Karpas-422 (cell line): ENCODE measurements around the gene ACTR8. TPM values are rescaled to one million over a fixed set of nuclear protein-coding genes. Genes with fewer than 3 reads are reported as not detected.
A peak's percentile ranks its signal among the peaks of the same experiment; 100 is the strongest.

Experiments used
- DNase-seq: peaks from one replicate; pipeline ENCODE4 v3.0.0-alpha.2; 2015
- H2AFZ ChIP-seq: fragments of 200-600 bp; sonication (generic); 2 replicates; pipeline ENCODE4 v1.6.1; 2014; ENCODE audit warnings: antibody characterized with exemption, low read length, mixed read lengths
- H3K27ac ChIP-seq: fragments of 200-600 bp; sonication (generic); 2 replicates; pipeline ENCODE4 v1.5.1; 2014; ENCODE audit warnings: mild to moderate bottlenecking, low read length, moderate library complexity
- H3K27me3 ChIP-seq: fragments of 200-600 bp; sonication (generic); 2 replicates; pipeline ENCODE4 v1.6.1; 2014; ENCODE audit warnings: low read length, mixed read lengths
- H3K36me3 ChIP-seq: fragments of 200-600 bp; sonication (generic); 2 replicates; pipeline ENCODE4 v1.6.1; 2014; ENCODE audit warnings: low read length, mixed read lengths; ENCODE audit not compliant: insufficient read depth
- H3K4me1 ChIP-seq: fragments of 200-600 bp; sonication (generic); 2 replicates; pipeline ENCODE4 v1.6.1; 2014; ENCODE audit warnings: mild to moderate bottlenecking, low read length, mixed read lengths
- H3K4me2 ChIP-seq: fragments of 200-600 bp; sonication (generic); 2 replicates; pipeline ENCODE4 v1.6.1; 2014; ENCODE audit warnings: low read length, low read depth, mild to moderate bottlenecking; ENCODE audit not compliant: poor library complexity, severe bottlenecking
- H3K4me3 ChIP-seq: fragments of 200-600 bp; sonication (generic); 2 replicates; pipeline ENCODE4 v1.5.1; 2014; ENCODE audit warnings: mild to moderate bottlenecking, antibody characterized with exemption, low read length, mixed read lengths
- H3K79me2 ChIP-seq: fragments of 200-600 bp; sonication (generic); 2 replicates; pipeline ENCODE4 v1.6.1; 2014; ENCODE audit warnings: mild to moderate bottlenecking, low read length, mixed read lengths
- H3K9ac ChIP-seq: fragments of 200-600 bp; sonication (generic); 2 replicates; pipeline ENCODE4 v1.6.0; 2014; ENCODE audit warnings: low read length
- H3K9me2 ChIP-seq: fragments of 200-600 bp; sonication (generic), shearing (Covaris generic); replicated peaks from 2 replicates; pipeline ENCODE4 v1.6.0; 2014; ENCODE audit warnings: mild to moderate bottlenecking, low read length, moderate library complexity; ENCODE audit not compliant: insufficient read depth
- H3K9me3 ChIP-seq: fragments of 300-700, 200-600 bp; sonication (generic); 2 replicates; pipeline ENCODE4 v1.6.1; 2014; ENCODE audit warnings: low read length, mixed read lengths
- H4K20me1 ChIP-seq: fragments of 200-600 bp; sonication (generic); 2 replicates; pipeline ENCODE4 v1.6.1; 2014; ENCODE audit warnings: mild to moderate bottlenecking, antibody characterized with exemption, low read length, low read depth; ENCODE audit not compliant: insufficient read depth
- total RNA-seq: library from RNA; depleted of rRNA; stranded (reverse); fragments of >200 nt; shearing (Covaris generic); gene quantifications from 2 replicates; pipeline ENCODE4 v1.2.3, GENCODE V29; 2014; ENCODE audit warnings: low replicate concordance

Gene ACTR8
- total RNA-seq, 1 experiment from 2014 or later, result 22.0 TPM

- H3K27ac ChIP-seq, result no peak overlapping the region
- peaks cover 18% of the 10 kb centered on the region for H3K4me1 ChIP-seq
- peaks cover 14% of the 10 kb centered on the region; the same call in 1 of the 2 replicates for H3K36me3 ChIP-seq
Observed at GRCh38 chr3:53859178-53859577, 22.8 kb downstream of the ACTR8 start.

GRCh38 chr3:53858096-53858741, 23.7 kb downstream of the ACTR8 start:
- no peaks in the 10 kb centered on the region for H3K27me3 ChIP-seq

More at GRCh38 chr3:53859178-53859577, 22.8 kb downstream of the ACTR8 start:
- no peaks in the 10 kb centered on the region for H3K9me2 ChIP-seq
- H3K79me2 ChIP-seq, result no peaks in the 10 kb centered on the region
- no peak overlapping the region for H3K4me2 ChIP-seq
- H2AFZ ChIP-seq, result no peak overlapping the region
- H3K9me3 ChIP-seq, result no peaks in the 10 kb centered on the region
- no peaks in the 10 kb centered on the region for H4K20me1 ChIP-seq
- H3K4me3 ChIP-seq, result no peak overlapping the region
- H3K27me3 ChIP-seq, result no peaks in the 10 kb centered on the region
- H3K9ac ChIP-seq, result no peak overlapping the region
- no peak for DNase-seq

GRCh38 chr3:53856964-53857363, 25.0 kb downstream of the ACTR8 start:
- Histone ChIP-seq H3K36me3 (0 out of 2 replicates have a peak, but pooled peaks cover 5% of the 10 kb centered on the region), H3K4me2 (no peak overlapping the region), H3K9ac (no peak overlapping the region), H2AFZ (no peak overlapping the region), H3K79me2 (no peaks in the 10 kb centered on the region), H3K9me3 (no peaks in the 10 kb centered on the region), H4K20me1 (no peaks in the 10 kb centered on the region), H3K27ac (no peak overlapping the region), H3K27me3 (no peaks in the 10 kb centered on the region), H3K4me3 (no peak overlapping the region), H3K9me2 (no peaks in the 10 kb centered on the region), H3K4me1 (peaks cover 7% of the 10 kb centered on the region; the same call in 1 of the 2 replicates)
- DNase-seq, result no peak

More at GRCh38 chr3:53858096-53858741, 23.7 kb downstream of the ACTR8 start:
- peaks cover 9% of the 10 kb centered on the region for H3K4me1 ChIP-seq
- no peak overlapping the region for H3K4me3 ChIP-seq
- H3K79me2 ChIP-seq, result no peaks in the 10 kb centered on the region
- H3K9ac ChIP-seq, result no peak overlapping the region
- H4K20me1 ChIP-seq, result no peaks in the 10 kb centered on the region
- no peak overlapping the region for H3K27ac ChIP-seq
- no peak overlapping the region for H3K4me2 ChIP-seq
- H3K36me3 ChIP-seq, result peaks cover 11% of the 10 kb centered on the region; the same call in 1 of the 2 replicates
- H3K9me2 ChIP-seq, result no peaks in the 10 kb centered on the region
- no peaks in the 10 kb centered on the region for H3K9me3 ChIP-seq
- H2AFZ ChIP-seq, result no peak overlapping the region
- DNase-seq, result peak; percentile 43

- Histone ChIP-seq H4K20me1 (no peaks in the 10 kb centered on the region), H3K9me3 (no peaks in the 10 kb centered on the region), H3K36me3 (no peaks in the 10 kb centered on the region), H3K4me2 (no peak overlapping the region), H3K9ac (no peak overlapping the region), H2AFZ (no peak overlapping the region), H3K79me2 (no peaks in the 10 kb centered on the region), H3K27me3 (no peaks in the 10 kb centered on the region), H3K4me1 (no peaks in the 10 kb centered on the region), H3K4me3 (no peak overlapping the region), H3K27ac (no peak overlapping the region), H3K9me2 (no peaks in the 10 kb centered on the region)
- DNase-seq, result no peak
Observed at GRCh38 chr3:53850895-53851294, 31.1 kb downstream of the ACTR8 start.

- no peaks in the 10 kb centered on the region for H3K36me3 ChIP-seq
- H3K27ac ChIP-seq, result no peak overlapping the region
- no peak overlapping the region for H3K4me2 ChIP-seq
- H3K27me3 ChIP-seq, result no peaks in the 10 kb centered on the region
- H3K4me1 ChIP-seq, result no peaks in the 10 kb centered on the region
- H4K20me1 ChIP-seq, result no peaks in the 10 kb centered on the region
- no peak overlapping the region for H3K4me3 ChIP-seq
- DNase-seq, result no peak
- no peaks in the 10 kb centered on the region for H3K79me2 ChIP-seq
- no peaks in the 10 kb centered on the region for H3K9me2 ChIP-seq
- H3K9me3 ChIP-seq, result no peaks in the 10 kb centered on the region
- no peak overlapping the region for H2AFZ ChIP-seq
- no peak overlapping the region for H3K9ac ChIP-seq
Observed at GRCh38 chr3:53849916-53850315, 32.0 kb downstream of the ACTR8 start.

GRCh38 chr3:53846851-53847155, 35.1 kb downstream of the ACTR8 start:
- H2AFZ ChIP-seq, result no peak overlapping the region
- no peaks in the 10 kb centered on the region for H3K4me1 ChIP-seq
- H3K27ac ChIP-seq, result no peak overlapping the region
- H3K79me2 ChIP-seq, result no peaks in the 10 kb centered on the region
- no peaks in the 10 kb centered on the region for H3K36me3 ChIP-seq
- no peaks in the 10 kb centered on the region for H3K27me3 ChIP-seq
- H3K4me3 ChIP-seq, result no peak overlapping the region
- no peaks in the 10 kb centered on the region for H4K20me1 ChIP-seq
- H3K4me2 ChIP-seq, result no peak overlapping the region
- no peaks in the 10 kb centered on the region for H3K9me2 ChIP-seq
- no peak overlapping the region for H3K9ac ChIP-seq
- H3K9me3 ChIP-seq, result no peaks in the 10 kb centered on the region
- no peak for DNase-seq

- no peaks in the 10 kb centered on the region for H3K27me3 ChIP-seq
- no peaks in the 10 kb centered on the region for H3K4me1 ChIP-seq
- no peaks in the 10 kb centered on the region for H3K9me3 ChIP-seq
- no peak for DNase-seq
- H3K4me3 ChIP-seq, result no peak within 1 kb of the TSS
- H4K20me1 ChIP-seq, result no peaks in the 10 kb centered on the region
- no peak within 1 kb of the TSS for H3K27ac ChIP-seq
- H3K9ac ChIP-seq, result no peak within 1 kb of the TSS
- no peak within 1 kb of the TSS for H3K4me2 ChIP-seq
- H3K36me3 ChIP-seq, result no peaks in the 10 kb centered on the region
- H2AFZ ChIP-seq, result no peak within 1 kb of the TSS
- no peaks in the 10 kb centered on the region for H3K9me2 ChIP-seq
- H3K79me2 ChIP-seq, result no peaks in the 10 kb centered on the region
Observed at GRCh38 chr3:53846134-53846850, 35.7 kb downstream of the ACTR8 start, which contains the start of the genes CHDH and IL17RB. Gene CHDH (minus strand): TSS chr3:53846419. CDS start chr3:53824008, 22,411 bp downstream. Gene IL17RB (plus strand): TSS chr3:53846568. CDS start chr3:53846589, 21 bp downstream.

GRCh38 chr3:53845881-53846133, 36.1 kb downstream of the ACTR8 start:
- Histone ChIP-seq H3K36me3 (no peaks in the 10 kb centered on the region), H3K4me2 (no peak overlapping the region), H3K4me1 (no peaks in the 10 kb centered on the region), H3K4me3 (no peak overlapping the region), H4K20me1 (no peaks in the 10 kb centered on the region), H3K27ac (no peak overlapping the region), H3K9ac (no peak overlapping the region), H3K27me3 (no peaks in the 10 kb centered on the region), H3K9me2 (no peaks in the 10 kb centered on the region), H3K9me3 (no peaks in the 10 kb centered on the region), H3K79me2 (no peaks in the 10 kb centered on the region), H2AFZ (no peak overlapping the region)
- DNase-seq, result no peak
